Measurements from ENCODE around the gene HOXA6.
A peak's percentile ranks its signal among the peaks of the same experiment; 100 is the strongest.

HOXA6 gene

DNA sequence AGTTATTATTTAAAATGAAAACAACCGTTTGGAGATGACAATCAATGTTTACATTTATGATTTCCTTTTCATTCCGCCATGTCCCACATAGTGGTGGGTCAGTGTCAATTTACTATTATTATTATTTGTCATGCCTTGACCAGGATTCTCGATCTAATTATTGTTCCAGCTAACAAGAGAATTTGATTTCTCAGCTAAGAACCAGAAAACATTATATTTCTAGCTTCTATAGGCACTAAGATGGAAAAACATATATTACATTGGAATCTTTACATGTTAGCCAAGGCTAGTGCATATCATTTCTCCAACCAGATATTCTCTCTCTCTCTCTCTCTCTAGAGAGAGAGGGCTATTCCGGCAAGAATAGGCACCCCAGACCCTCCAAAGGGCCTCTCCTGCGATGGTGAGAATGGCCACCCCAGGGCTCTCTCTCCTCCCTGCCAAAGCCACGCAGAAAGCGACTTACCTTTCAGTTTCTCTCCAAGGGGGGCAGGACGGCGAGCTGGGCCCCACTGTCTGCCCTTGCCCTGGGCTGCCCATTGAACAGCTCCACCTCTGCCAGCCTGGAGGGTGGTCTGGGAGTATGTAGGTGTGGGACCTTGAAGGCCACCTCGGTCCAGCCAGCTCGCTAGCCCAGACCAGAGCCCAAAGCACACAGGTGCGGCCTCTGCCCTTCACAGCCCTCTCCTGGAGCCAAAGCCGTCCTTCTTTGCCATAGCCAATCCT lies 2.4 kb upstream of the HOXA6 start:
- no peak for DNase-seq

DNA sequence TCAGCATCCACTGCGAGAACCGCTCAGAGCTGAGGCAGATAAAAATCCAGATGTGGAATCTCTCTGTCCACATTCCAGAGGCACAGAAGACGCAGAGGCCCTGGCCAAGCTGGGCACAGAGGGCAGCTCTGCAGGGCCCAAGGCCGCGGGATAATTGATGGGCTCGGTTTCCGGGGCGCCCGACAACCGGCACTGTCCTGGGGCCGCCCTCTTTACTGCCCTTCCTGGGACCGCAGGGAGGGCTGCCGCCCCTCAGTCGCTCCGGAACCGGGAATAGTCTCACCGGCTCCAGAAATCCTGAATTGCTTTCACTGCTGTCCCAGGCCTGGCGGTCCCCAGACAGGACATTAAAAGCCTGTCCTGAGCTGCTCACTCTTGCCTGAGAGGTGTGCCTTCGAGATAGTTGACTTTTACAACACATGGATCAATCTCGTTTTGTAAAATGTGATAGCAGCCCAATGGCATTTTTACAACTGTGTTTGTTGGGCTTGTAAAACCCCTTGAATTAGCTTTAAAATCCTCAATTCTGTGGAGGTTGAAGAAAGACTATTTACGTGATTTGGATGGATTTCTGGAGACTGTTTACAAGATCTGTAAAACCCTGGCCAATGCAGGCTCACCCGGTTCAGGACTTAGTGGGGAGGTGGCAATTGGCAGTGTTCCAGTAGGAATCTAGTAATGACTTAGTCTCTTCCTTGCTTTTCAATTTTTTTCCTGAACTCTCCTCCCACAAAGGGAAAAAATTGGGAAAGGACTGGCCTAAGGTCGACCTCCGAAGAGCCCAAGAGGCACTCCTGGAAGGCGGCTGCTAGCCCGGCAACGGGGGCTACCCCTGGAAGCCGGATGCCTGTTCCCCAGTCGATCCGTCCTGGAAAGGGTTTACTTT lies 1.4 kb upstream of the HOXA6 start:
- DNase-seq = no peak

DNA sequence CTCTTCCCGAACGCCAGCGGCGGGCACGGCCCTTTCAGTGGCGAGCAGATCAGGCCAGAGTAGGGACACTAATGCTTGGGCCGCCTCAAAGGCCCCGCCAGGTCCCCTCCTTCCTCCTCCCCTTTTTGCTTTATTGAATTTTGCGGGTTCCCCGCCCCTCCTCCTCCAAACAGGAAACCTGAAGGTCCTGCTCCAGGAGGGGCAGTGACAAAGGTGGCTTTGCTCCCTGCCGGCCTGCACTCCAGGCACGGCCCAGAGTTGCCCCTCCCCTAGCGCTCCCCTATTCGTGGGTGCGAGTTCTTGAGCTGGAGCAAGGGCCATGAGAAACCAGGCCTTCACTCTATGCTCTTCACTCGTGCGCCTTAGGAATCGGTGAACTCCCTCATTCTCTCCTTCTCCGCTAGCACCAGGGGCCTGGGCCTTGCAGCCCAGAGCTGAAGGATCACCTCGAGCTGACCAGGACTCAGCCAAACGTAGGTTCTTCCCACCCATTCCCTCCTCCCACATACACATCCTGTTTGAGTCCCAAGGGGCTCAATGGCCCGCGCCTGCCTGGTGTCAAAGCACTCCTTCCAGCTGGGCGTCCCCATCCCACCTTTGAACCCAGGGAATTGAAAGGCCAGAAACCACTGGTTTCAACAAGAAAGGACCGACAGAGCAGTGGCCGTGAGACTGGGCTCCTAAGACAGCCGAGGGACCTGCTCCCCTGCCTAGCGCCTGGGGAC lies 619 bp upstream of the HOXA6 start:
- DNase-seq = no peak

DNA sequence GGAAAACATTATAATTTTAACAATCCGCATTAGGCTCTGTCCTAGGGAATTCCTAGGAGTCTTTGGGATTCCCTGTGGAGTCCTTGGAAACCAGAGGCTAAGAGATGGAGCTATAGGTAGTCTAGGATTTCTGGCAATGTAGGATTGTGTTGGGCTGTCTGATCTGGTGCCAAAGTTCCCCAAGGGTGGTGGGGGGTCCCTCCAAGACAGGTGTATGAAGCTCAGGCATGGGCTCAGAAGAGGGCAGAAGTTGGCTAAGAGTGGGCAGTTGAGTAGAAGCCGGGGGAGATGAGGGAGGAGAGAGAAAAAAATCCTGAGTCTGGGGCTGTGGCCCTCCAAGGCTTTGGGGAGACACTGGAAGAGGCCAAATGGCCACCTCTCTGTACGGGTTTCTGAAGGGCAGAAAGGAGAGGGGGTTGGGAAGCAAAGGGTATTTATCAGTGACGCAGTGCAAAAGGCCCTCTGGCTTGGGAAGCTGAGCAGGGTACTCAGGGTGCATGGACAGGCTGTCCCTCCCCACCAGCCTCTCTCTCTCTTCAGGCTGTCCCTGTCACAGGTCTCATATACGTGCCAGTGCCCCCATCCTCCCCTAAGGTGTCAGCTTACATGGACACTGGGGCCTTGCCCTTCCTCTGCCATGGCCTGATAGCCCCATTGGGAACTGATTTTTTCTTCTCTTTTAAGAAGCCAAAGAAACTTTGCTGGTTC lies 929 bp downstream of the HOXA6 start:
- no peak for DNase-seq

DNA sequence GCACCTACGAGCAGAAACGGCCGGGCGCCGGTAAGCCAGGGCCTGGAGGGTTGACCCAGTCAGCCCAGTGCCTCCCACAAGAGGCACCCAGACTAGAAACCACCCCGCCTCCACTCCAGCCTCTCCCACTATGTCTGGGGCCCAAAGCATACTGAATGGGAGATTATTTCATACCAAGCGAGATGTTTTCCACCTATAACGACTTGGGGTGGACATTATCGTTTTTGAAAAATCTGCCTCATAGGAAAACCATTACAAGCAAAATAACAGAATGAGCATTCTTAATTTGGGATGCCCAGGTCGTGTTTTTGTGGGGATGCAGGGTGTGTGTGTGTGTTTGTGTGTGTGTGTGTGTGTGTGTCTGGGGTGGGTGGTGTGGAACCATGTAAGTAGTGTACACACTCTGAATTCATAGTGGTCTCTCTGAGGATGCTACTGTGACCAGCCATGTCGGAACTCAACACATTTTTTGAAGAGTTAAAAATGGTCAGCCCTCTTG lies 1.6 kb downstream of the HOXA6 start:
- DNase-seq = no peak

DNA sequence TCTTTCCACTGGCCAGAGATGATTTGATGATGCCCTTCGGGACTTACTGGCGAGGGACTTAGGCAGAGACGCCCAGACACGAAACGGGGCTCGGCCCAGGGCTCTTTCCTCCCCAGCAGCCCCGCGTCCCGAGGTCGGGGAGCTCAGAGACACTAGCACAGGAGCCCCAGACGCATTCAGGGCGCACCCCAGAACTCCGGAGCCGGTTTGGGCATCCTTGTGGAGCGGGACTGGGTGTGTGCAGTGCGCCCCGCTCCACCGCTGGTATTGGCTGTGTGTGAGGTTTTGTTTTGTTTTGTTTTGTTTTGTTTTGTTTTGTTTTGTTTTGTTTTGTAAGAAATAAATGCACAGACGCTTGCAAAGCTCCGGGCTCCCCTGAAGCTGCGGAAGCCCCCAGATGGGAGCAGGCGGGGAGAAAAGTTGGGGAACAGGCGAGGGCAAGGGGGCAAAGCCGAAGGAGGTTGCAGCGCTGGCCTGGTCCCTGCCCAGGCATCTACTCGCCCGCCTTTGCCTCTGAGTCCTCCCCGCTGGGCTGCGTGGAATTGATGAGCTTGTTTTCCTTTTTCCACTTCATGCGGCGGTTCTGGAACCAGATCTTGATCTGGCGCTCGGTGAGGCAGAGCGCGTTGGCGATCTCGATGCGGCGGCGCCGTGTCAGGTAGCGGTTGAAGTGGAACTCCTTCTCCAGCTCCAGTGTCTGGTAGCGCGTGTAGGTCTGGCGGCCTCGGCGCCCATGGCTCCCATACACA lies 2.2 kb downstream of the HOXA6 start:
- no peak for DNase-seq

DNA sequence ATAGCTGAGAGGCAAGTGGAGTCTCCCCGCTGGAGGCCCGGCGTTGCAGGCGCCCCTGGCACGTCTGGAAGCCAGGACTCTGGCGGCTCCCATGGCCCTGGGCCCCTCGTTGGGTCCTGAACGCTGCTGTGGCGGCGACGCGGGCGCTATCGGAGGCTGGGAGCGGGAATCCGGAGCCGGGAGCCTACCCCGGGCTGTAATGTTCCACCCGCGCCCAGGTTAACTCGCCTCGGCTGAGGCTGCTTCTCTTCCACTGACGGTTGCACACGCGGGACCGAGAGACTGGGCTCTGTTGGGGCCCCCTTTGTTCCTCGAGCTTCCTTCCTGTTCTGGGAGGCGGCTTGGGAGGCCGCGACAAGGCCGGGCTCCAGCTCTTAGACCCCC lies 2.8 kb downstream of the HOXA6 start:
- no peak for DNase-seq

DNA sequence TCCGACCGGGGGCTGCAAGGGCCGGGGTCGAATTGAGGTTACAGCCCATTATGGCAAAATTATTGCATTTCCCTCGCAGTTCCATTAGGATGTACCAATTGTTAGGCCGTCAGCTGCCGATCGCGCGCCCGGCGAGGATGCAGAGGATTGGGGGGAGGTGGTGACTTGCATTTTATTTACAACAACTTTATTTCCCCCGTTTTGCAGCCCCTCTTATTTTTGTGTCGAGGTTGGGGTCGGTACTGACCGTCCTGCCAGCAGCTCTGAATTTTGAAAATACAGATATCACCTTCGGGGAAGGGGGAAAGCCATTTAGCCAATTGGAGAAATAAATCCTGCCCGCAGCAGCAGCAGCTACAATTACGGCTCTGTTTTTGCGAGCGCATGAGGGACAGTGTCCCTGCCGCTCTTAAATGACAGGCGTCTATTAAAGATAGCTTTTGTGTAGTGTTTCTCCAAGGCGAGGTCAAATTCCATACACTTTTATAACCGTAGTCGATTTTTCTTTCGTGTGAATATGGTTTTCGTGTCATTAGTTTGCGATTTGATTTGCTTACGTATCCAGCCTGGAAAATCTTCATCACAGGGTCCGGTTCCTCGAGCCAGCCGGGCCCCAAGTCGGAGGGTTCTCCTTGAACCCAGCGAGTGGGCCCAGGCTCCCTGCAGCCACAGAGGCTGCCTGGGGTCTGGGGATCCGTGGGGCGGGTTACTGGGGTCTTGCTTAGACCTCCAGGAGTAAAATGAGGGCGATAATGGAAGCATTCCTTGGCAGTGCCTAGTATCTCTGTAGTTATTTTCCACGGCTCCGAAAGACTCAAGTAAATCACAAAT lies 3.4 kb downstream of the HOXA6 start:
- no peak for DNase-seq

DNA sequence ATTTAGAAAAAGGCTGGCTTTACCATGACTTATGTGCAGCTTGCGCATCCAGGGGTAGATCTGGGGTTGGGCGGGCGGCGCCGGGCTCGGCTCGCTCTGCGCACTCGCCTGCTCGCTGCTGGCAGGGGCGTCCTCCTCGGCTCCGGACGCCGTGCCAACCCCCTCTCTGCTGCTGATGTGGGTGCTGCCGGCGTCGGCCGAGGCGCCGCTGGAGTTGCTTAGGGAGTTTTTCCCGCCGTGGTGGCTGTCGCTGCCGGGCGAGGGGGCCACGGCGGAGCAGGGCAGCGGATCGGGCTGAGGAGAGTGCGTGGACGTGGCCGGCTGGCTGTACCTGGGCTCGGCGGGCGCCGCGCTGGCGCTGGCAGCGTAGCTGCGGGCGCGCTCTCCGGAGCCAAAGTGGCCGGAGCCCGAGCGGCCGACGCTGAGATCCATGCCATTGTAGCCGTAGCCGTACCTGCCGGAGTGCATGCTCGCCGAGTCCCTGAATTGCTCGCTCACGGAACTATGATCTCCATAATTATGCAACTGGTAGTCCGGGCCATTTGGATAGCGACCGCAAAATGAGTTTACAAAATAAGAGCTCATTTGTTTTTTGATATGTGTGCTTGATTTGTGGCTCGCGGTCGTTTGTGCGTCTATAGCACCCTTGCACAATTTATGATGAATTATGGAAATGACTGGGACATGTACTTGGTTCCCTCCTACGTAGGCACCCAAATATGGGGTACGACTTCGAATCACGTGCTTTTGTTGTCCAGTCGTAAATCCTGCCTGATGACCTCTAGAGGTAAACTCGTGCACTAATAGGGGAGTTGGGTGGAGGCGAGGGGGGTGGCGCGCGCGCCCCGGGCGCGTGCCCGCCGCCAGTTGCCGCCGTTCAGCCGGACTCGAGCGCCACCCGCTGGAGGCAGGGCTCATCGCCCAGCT lies 4.3 kb downstream of the HOXA6 start, which contains the start of gene HOXA5:
TSS of gene HOXA5 (minus strand) at position 659 of the 927 bp plus-strand sequence. CDS start at position 585, 74 bp downstream.
- DNase-seq = peak in 1 of 2 donors; percentile 61

DNA sequence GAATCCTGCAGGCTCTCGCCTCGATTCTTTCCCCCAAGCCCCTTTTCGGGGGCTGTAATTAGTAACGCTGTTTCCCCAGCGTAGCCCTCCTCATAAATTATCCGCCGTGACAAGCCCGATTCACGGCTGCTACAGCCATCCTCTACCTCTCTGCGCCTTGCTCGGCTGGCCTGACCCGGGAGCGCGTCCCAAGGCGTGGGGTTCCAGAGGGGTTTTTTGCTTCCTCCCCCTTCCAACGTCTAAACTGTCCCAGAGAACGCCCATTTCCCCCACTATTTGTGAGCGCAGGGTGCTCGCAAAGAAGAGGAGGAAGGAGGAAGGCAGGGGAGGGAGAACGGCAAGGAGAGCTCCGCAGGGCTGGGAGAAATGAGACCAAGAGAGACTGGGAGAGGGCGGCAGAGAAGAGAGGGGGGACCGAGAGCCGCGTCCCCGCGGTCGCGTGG lies 5.0 kb downstream of the HOXA6 start:
- DNase-seq = no peak

DNA sequence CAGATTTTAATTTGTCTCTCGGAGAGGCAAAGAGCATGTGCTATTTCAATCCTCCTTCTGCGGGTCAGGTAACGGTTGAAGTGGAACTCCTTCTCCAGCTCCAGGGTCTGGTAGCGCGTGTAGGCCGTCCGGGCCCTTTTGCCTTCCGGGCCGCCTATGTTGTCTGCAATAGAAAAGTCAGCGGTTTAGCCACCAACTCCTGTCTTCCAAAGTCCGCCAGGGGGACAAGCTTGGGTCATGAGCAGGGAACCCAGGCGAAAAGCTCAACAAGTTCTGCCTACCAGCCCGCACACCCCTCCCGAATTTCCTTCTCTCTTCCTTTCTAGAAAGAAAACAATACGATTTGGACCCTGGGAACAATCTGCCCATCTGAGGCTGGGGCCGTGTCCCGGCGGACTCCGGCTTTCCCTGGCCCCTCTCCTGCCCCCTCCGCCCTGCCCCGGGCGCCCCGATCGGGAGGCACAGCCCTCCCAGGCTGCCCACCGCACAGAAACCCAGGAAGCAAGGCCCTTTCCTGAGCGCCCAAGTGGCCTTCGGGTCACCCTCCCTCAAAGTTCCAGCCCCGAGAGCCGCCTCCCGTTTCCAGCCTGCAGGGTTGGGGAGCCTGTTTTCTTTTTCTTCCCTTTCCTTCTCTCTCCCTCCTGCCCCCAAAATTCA lies 5.5 kb downstream of the HOXA6 start:
- DNase-seq = no peak

DNA sequence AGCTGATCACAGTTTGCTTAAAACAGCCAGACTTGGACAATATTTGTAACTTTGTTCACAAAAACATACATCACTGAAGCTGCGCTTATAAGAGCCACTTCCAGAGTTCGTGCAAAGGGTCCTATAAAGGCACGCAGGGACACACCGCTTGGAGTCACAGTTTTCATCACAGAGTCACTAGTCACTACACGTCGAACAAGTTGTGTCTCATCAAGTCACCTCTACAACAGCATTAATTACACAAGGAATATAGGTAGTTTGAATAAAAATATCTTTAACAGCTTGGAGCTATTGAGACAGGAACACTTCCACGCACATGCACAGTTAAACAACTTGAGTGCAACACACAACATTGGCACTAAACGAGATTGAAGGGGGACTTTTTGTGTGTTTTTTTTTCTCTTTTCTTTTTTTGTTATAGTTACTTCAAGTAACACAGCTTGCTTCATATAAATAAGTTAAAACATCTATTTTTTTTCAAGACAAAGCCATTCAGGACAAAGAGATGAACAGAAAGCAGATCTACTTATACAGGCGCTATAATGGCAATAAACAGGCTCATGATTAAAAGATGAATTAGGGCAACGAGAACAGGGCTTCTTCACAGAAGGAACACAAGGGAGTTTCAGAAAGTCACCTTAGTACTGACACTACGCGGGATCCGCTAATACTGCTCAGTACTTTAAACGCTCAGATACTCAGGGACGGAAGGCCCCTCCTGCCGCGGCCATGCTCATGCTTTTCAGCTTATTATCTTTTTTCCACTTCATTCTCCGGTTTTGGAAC lies 6.2 kb downstream of the HOXA6 start:
- no peak for DNase-seq

DNA sequence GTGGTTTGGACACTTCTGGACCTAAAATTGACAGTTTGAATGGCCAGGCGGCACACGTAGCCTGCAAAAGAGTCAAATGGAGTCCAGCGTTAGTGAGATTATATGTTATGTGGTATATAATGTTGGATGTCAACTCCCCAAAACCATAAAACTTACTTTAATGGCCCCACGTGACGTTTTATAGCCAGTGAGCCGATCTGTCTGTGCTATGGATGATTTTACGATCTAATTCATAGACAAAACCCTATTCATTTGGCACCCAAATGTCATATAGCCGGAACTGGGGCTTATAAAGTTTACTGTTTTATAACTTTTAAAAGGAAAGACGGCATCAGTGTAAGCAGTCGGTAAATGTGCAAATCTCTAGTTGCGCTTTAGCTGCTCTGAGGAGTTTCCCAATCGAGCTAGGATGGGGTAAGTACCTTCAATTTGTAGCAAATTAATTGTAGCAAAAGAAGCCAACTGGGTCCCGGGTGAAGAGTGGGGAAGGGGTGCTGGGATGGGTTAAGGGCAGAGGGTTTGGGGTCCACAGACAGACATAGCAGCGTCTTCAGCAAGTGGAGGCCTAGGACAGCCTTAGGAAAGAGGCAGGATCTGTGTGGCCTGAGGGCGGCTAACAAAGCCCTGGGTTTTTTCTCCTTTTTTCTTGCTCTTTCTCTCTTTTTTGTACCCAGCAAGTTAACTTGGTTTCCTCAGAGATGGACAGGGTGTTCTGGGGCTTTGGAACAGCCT lies 7.3 kb downstream of the HOXA6 start:
- no peak for DNase-seq

DNA sequence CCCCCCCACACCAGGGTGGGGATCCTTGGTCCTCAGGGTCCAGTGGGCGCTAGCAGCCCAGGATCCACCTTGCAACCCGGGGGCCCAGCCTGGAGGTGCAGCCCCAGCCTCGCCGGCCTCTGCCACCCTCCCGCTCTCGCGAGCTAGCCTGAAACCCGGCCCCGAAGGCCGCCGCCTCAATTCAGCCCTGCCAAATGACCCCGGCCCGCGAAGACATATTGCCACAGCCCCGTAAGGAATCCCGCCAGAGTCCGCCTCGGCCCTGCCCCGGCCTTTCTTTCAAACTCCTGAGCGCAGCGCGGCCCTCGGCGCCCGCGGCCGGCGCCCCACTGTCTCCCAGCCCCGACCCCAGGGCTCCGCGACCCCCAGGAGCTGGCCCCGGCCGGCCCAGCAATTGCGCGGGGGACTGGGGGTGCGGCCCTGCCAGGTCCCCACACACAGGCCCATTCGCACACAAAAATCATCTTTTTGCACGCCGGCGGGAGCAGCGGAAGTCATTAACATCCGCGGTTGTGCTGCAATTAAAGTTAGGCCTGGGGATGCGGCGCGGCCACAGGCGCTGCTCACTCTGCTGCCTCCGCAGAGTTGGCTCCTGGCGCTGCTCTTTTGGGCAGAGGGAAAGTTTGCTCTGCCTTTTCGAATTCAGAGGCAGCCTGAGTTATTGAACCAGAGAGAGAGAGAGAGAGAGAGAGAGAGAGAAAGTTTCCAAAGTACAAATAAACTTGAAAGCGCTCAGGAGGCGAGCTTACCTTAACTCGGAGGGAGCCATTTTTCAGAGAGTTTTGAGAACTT lies 8.0 kb downstream of the HOXA6 start:
- DNase-seq = no peak

DNA sequence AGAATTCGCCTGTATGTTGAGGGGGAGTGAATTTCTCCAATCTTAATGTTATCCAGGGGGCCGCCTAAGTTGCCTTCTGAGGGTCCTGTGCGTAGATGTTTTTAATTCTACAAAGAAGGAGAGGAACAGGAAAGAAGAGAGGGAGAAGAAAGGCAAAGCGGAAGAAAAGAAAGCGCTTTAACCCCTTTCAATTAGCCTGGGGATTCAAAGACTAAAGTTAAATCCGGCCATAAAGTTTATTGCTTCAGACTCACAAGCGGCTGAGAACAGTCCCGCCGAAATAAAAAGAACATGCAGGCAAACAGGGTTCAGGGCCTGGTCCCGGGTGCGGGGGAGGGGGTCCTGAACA lies 8.6 kb downstream of the HOXA6 start:
- no peak for DNase-seq

DNA sequence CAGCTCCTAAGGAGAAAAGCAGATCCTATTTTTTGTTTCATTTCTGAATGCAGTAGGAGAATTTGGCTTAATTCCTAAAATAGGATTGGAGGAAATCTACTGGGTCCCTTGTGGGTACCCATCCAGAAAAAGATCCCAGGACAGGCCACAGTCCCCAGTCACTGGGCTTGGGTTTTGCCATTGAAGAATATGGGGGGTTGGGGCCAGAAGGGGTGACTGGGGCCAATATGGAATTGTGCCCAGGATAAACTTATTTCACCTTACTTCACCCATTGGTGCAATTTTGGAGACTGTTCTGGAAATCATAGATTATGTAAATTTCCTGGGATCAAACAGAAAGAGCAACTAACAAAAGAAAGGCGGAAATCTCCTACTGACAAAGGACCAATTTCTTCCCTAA lies 9.1 kb downstream of the HOXA6 start:
- DNase-seq = no peak
